SK-N-SH (cell line): ENCODE results near the gene CAMKMT.
A peak's percentile ranks its signal among the peaks of the same experiment; 100 is the strongest.

Source experiments
- CTCF ChIP-seq: fragments of 200-600 bp; sonication (generic); IDR thresholded peaks from 2 replicates; pipeline ENCODE4 v1.6.1; 2017; ENCODE audit warnings: antibody characterized with exemption, mild to moderate bottlenecking, moderate library complexity
- SMC3 ChIP-seq: IDR thresholded peaks from 2 replicates; pipeline ENCODE4 v1.6.1; 2012; ENCODE audit warnings: low read depth, low read length, improper control_type of control experiment
- TEAD4 ChIP-seq: IDR thresholded peaks from 2 replicates; pipeline ENCODE4 v1.4.0; 2012; ENCODE audit warnings: mild to moderate bottlenecking, borderline replicate concordance; ENCODE audit not compliant: insufficient read depth
- TF ChIP-seq, protein P1 (sequence below): IDR thresholded peaks from 2 replicates; pipeline ENCODE4 v1.6.1; 2012; ENCODE audit warnings: mild to moderate bottlenecking, low read depth, low read length, moderate library complexity

- TF ChIP-seq CTCF (peak; percentile 56), TEAD4 (no peak), SMC3 (peak; percentile 47; the same call in 1 of the 2 replicates)
- TF ChIP-seq, protein P1, sequence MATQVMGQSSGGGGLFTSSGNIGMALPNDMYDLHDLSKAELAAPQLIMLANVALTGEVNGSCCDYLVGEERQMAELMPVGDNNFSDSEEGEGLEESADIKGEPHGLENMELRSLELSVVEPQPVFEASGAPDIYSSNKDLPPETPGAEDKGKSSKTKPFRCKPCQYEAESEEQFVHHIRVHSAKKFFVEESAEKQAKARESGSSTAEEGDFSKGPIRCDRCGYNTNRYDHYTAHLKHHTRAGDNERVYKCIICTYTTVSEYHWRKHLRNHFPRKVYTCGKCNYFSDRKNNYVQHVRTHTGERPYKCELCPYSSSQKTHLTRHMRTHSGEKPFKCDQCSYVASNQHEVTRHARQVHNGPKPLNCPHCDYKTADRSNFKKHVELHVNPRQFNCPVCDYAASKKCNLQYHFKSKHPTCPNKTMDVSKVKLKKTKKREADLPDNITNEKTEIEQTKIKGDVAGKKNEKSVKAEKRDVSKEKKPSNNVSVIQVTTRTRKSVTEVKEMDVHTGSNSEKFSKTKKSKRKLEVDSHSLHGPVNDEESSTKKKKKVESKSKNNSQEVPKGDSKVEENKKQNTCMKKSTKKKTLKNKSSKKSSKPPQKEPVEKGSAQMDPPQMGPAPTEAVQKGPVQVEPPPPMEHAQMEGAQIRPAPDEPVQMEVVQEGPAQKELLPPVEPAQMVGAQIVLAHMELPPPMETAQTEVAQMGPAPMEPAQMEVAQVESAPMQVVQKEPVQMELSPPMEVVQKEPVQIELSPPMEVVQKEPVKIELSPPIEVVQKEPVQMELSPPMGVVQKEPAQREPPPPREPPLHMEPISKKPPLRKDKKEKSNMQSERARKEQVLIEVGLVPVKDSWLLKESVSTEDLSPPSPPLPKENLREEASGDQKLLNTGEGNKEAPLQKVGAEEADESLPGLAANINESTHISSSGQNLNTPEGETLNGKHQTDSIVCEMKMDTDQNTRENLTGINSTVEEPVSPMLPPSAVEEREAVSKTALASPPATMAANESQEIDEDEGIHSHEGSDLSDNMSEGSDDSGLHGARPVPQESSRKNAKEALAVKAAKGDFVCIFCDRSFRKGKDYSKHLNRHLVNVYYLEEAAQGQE = no peak
Measured at GRCh38 chr2:44560352-44560751, 198.6 kb downstream of the CAMKMT start.
